Transverse colon (tissue), 4 donors: ENCODE results near the gene CLDN14. TPM values are rescaled to one million over a fixed set of nuclear protein-coding genes. Genes with fewer than 3 reads are reported as not detected.

Source experiments
- DNase-seq: peaks from one replicate; pipeline ENCODE4 v3.0.0-alpha.2; 2019
- H3K27ac ChIP-seq, 4 donors: fragments of 200-600 bp; sonication (generic); 2 replicates each; pipeline ENCODE4 v1.5.1; 2016 to 2018; ENCODE audit warnings: inconsistent platforms in 4 of 4
- H3K27me3 ChIP-seq: fragments of 200-600 bp; sonication (generic); 2 replicates; pipeline ENCODE4 v1.5.1; 2017; ENCODE audit warnings: inconsistent platforms
- H3K36me3 ChIP-seq, 4 donors: fragments of 200-600 bp; sonication (generic); 2 replicates each; pipeline ENCODE4 v1.5.1; 2017 to 2019; ENCODE audit warnings: inconsistent platforms in 4 of 4
- H3K4me1 ChIP-seq, 4 donors: fragments of 200-600 bp; sonication (generic); 2 replicates each; pipeline ENCODE4 v1.5.1; 2017 to 2020; ENCODE audit warnings: inconsistent platforms in 4 of 4
- H3K4me3 ChIP-seq, 4 donors: fragments of 200-600 bp; sonication (generic); 1 replicate in 1 of 4; 2 replicates in 3 of 4; pipeline versions ENCODE4 v1.5.1 to v1.6.1; 2017 to 2019; ENCODE audit warnings: inconsistent platforms in 4 of 4
- H3K9me3 ChIP-seq, 2 donors: fragments of 200-600 bp; sonication (generic); 2 replicates each; pipeline ENCODE4 v1.5.1; 2017 to 2019; ENCODE audit warnings: inconsistent platforms in 2 of 2
- EP300 ChIP-seq: sonication (generic); formaldehyde crosslinking; IDR thresholded peaks from one replicate; pipeline ENCODE4 v1.6.1; 2017; ENCODE audit warnings: antibody characterized with exemption, low read depth
- POLR2A ChIP-seq: fragments of 450-650 bp; IDR thresholded peaks from one replicate; pipeline ENCODE4 v1.6.1; 2016; ENCODE audit warnings: antibody characterized with exemption, mild to moderate bottlenecking, moderate library complexity
- POLR2AphosphoS5 ChIP-seq, 3 donors: sonication (generic); formaldehyde crosslinking; IDR thresholded peaks; one replicate each; pipeline ENCODE4 v1.6.1; 2016; ENCODE audit warnings: antibody characterized with exemption in 3 of 3
- WGBS, 2 donors: methylation state at CpG; one replicate each; pipeline ENCODE4 v1.1.5; 2018; ENCODE audit warnings: low coverage in 1 of 2; 5-methylcytosine and 5-hydroxymethylcytosine counted together
- in situ Hi-C, 4 donors: fragments of 200-750 bp; cut with MboI; loops; one replicate each; pipeline versions ENCODE4 v1.15.0 to v1.15.1; 2017; ENCODE audit warnings: low sequenced_read_pairs in 3 of 4, low pct_ligation_motif_present in 1 of 4, low pct_unique_long_range_greater_than_20kb in 1 of 4
- intact Hi-C: fragments of 100-400 bp; cut with DNase I; formaldehyde crosslinking; loops from one replicate; pipeline ENCODE4 v1.15.1; 2023; ENCODE audit warnings: low total_unique reads
- total RNA-seq, 4 donors: library from RNA; depleted of rRNA; stranded (reverse); fragments of >200 nt; gene quantifications; one replicate each; pipeline ENCODE4 v1.1.0, GENCODE V29; 2016
- TF ChIP-seq, protein P1 (sequence below), 5 experiments: fragments of 200-600 bp in 3 of 5; fragments of 450-650 bp in 2 of 5; sonication (generic) in 3 of 5; IDR thresholded peaks; 1 replicate in 2 of 5; 2 replicates in 3 of 5; pipeline ENCODE4 v1.5.1; 2016 to 2017; ENCODE audit warnings: antibody characterized with exemption in 5 of 5, inconsistent platforms in 3 of 5, mild to moderate bottlenecking in 2 of 5, moderate library complexity in 1 of 5

The CLDN14 gene
- total RNA-seq, 4 donors from 2014 or later: not detected

- intact Hi-C loops: no loop called here
- in situ Hi-C loops: no loop called here
- H3K27ac ChIP-seq: no peak overlapping the region
- H3K9me3 ChIP-seq: no peaks in the 10 kb centered on the region
- no peaks in the 10 kb centered on the region for H3K27me3 ChIP-seq
- no peak overlapping the region for H3K4me3 ChIP-seq
- 14 to 53% methylated on average over 1 of the region's 1 CpG for WGBS, 2 donors
- TF ChIP-seq, protein P1, sequence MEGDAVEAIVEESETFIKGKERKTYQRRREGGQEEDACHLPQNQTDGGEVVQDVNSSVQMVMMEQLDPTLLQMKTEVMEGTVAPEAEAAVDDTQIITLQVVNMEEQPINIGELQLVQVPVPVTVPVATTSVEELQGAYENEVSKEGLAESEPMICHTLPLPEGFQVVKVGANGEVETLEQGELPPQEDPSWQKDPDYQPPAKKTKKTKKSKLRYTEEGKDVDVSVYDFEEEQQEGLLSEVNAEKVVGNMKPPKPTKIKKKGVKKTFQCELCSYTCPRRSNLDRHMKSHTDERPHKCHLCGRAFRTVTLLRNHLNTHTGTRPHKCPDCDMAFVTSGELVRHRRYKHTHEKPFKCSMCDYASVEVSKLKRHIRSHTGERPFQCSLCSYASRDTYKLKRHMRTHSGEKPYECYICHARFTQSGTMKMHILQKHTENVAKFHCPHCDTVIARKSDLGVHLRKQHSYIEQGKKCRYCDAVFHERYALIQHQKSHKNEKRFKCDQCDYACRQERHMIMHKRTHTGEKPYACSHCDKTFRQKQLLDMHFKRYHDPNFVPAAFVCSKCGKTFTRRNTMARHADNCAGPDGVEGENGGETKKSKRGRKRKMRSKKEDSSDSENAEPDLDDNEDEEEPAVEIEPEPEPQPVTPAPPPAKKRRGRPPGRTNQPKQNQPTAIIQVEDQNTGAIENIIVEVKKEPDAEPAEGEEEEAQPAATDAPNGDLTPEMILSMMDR (IDR thresholded peaks at IDR 0.05): no peak
- TF ChIP-seq POLR2A: no peak
- TF ChIP-seq EP300: no peak
- TF ChIP-seq POLR2AphosphoS5 (IDR thresholded peaks at IDR 0.05): no peak
- H3K36me3 ChIP-seq: no peaks in the 10 kb centered on the region
- peaks cover 0 to 6% (median 0%) of the 10 kb centered on the region in 4 donors for H3K4me1 ChIP-seq
- DNase-seq: no peak
Observed at GRCh38 chr21:36471254-36471723, 8.6 kb downstream of the CLDN14 start.

GRCh38 chr21:36470294-36470693 lies 9.6 kb downstream of the CLDN14 start:
- intact Hi-C loops: no loop called here
- no peaks in the 10 kb centered on the region for H3K27me3 ChIP-seq
- peaks cover 0 to 6% (median 0%) of the 10 kb centered on the region in 4 donors for H3K4me1 ChIP-seq
- in situ Hi-C loops: no loop called here
- WGBS, 2 donors: 86 to 94% methylated on average over 8 to 10 of the region's 10 CpGs
- DNase-seq: no peak
- no peaks in the 10 kb centered on the region for H3K9me3 ChIP-seq
- no peak overlapping the region for H3K4me3 ChIP-seq
- no peaks in the 10 kb centered on the region for H3K36me3 ChIP-seq
- H3K27ac ChIP-seq: no peak overlapping the region
- TF ChIP-seq POLR2A (no peak), EP300 (no peak), POLR2AphosphoS5 (IDR thresholded peaks at IDR 0.05) (no peak)
- TF ChIP-seq, protein P1 (IDR thresholded peaks at IDR 0.05): no peak

GRCh38 chr21:36466061-36466511 lies 13.8 kb downstream of the CLDN14 start:
- no peak for TF ChIP-seq EP300
- TF ChIP-seq POLR2AphosphoS5 (IDR thresholded peaks at IDR 0.05): no peak
- TF ChIP-seq, protein P1 (IDR thresholded peaks at IDR 0.05): no peak
- TF ChIP-seq POLR2A: no peak
- 78 to 84% methylated on average over 3 to 8 of the region's 8 CpGs for WGBS, 2 donors
- in situ Hi-C loops: no loop called here

DNA sequence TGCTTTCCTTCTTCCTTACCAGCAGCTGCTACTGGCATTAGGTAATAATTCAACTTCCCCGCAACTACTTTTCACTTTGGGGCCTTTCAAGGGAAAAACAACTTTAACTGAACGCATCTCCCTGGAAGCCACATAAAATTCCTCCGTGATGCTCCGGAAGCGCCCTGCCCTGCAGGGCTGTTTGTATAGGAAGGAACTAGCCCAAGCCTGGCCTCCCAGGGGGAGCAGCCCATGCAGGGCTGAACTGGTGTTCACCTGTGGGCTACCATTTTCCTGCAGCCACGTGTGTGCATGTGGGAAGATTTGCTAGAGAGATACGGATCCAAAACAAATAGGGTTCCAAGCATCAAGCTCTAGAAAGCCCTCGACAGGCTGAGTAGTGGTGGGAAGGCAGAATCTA lies 14.4 kb downstream of the CLDN14 start:
- intact Hi-C loops (no loop called here), in situ Hi-C loops (no loop called here)
- no peaks in the 10 kb centered on the region for H3K9me3 ChIP-seq
- peaks cover 0 to 2% (median 0%) of the 10 kb centered on the region in 4 donors for H3K4me1 ChIP-seq
- no peak for DNase-seq
- WGBS, 2 donors: 54 to 83% methylated on average over 3 to 8 of the region's 8 CpGs
- no peaks in the 10 kb centered on the region for H3K36me3 ChIP-seq
- TF ChIP-seq POLR2A (no peak), EP300 (no peak)
- TF ChIP-seq, protein P1 (IDR thresholded peaks at IDR 0.05): no peak
- H3K27me3 ChIP-seq: peaks cover 4% of the 10 kb centered on the region
- H3K27ac ChIP-seq: no peak overlapping the region
- H3K4me3 ChIP-seq: no peak overlapping the region

More at GRCh38 chr21:36466061-36466511, 13.8 kb downstream of the CLDN14 start:
- no peaks in the 10 kb centered on the region for H3K36me3 ChIP-seq
- H3K4me1 ChIP-seq: peaks cover 0 to 2% (median under 1%) of the 10 kb centered on the region in 4 donors
- intact Hi-C loops: no loop called here
- peaks cover 4% of the 10 kb centered on the region for H3K27me3 ChIP-seq
- H3K9me3 ChIP-seq: no peaks in the 10 kb centered on the region
- no peak overlapping the region for H3K27ac ChIP-seq
- DNase-seq: no peak
- no peak overlapping the region for H3K4me3 ChIP-seq
